GM13976 (cell line): ENCODE measurements around the gene CT47B1.

Experiments
- DNase-seq: peaks from one replicate; pipeline ENCODE4 v3.0.0; 2012; ENCODE audit warnings: low spot score
- CTCF ChIP-seq: IDR thresholded peaks from 2 replicates; pipeline ENCODE4 v1.5.1; 2012; ENCODE audit warnings: borderline replicate concordance, mild to moderate bottlenecking; ENCODE audit not compliant: insufficient read depth; ENCODE audit errors: extremely low read depth, missing control alignments, control extremely low read depth
- in situ Hi-C: fragments of 300-500 bp; cut with MboI; formaldehyde crosslinking; loops from one replicate; pipeline ENCODE4 v1.12.0; 2022; ENCODE audit warnings: low sequenced_read_pairs, mixed read lengths, inconsistent platforms; ENCODE audit not compliant: unreplicated experiment

Gene CT47B1

GRCh38 chrX:120823556-120823955 lies 52.1 kb downstream of the CT47B1 start:
- TF ChIP-seq CTCF = no peak
- in situ Hi-C loops = no loop called here
- no peak for DNase-seq
